GM19193 (cell line): ENCODE results near the gene SEZ6L2.

Experiments used
- POLR2A ChIP-seq: IDR thresholded peaks from 4 replicates; pipeline ENCODE4 v1.6.1; 2011; ENCODE audit not compliant: insufficient read depth, insufficient read length; ENCODE audit errors: extremely low read depth

The SEZ6L2 gene

GRCh38 chr16:29850998-29851397 is 48.4 kb downstream of the SEZ6L2 start:
- TF ChIP-seq POLR2A: no peak

GRCh38 chr16:29849505-29849904 is 49.8 kb downstream of the SEZ6L2 start:
- TF ChIP-seq POLR2A: no peak

- no peak for TF ChIP-seq POLR2A
Measured at GRCh38 chr16:29848420-29849297, 50.7 kb downstream of the SEZ6L2 start.

- TF ChIP-seq POLR2A: no peak
Measured at GRCh38 chr16:29845656-29846055, 53.7 kb downstream of the SEZ6L2 start.

GRCh38 chr16:29844575-29845331 is 54.6 kb downstream of the SEZ6L2 start:
- TF ChIP-seq POLR2A: no peak

GRCh38 chr16:29843931-29844330 is 55.4 kb downstream of the SEZ6L2 start:
- no peak for TF ChIP-seq POLR2A

GRCh38 chr16:29842732-29843346 is 56.5 kb downstream of the SEZ6L2 start:
- no peak for TF ChIP-seq POLR2A

- TF ChIP-seq POLR2A: no peak
Measured at GRCh38 chr16:29841631-29842030, 57.7 kb downstream of the SEZ6L2 start.

GRCh38 chr16:29840240-29840639 is 59.1 kb downstream of the SEZ6L2 start:
- no peak for TF ChIP-seq POLR2A

GRCh38 chr16:29839822-29840221 is 59.5 kb downstream of the SEZ6L2 start:
- TF ChIP-seq POLR2A: no peak

- TF ChIP-seq POLR2A: no peak
Measured at GRCh38 chr16:29837841-29838240, 61.5 kb downstream of the SEZ6L2 start.

- TF ChIP-seq POLR2A: no peak
Measured at GRCh38 chr16:29836623-29837022, 62.7 kb downstream of the SEZ6L2 start.

- no peak for TF ChIP-seq POLR2A
Measured at GRCh38 chr16:29835926-29836325, 63.4 kb downstream of the SEZ6L2 start.

GRCh38 chr16:29834079-29834478 is 65.3 kb downstream of the SEZ6L2 start:
- no peak for TF ChIP-seq POLR2A

- TF ChIP-seq POLR2A: no peak
Measured at GRCh38 chr16:29831490-29831889, 67.9 kb downstream of the SEZ6L2 start.
